OCI-M2 (cell line): Measurements from ENCODE around the gene ZNF705A.
"Not testable (repeated sequence)": the region's sequence is repeated elsewhere in the genome, so short reads cannot be mapped to it uniquely, and the experiment has no call there.

ENCODE experiments used
- DNase-seq: peaks from one replicate; lab custom pipeline; 2025; ENCODE audit not compliant: unreplicated experiment; lab: John Stamatoyannopoulos, UW

ZNF705A gene

GRCh38 chr12:8156845-8157244 lies at the start of gene ZNF705A:
Gene ZNF705A, plus strand, starts transcription at chr12:8157015. Its CDS starts 15,611 bp downstream, at chr12:8172626.
- DNase-seq: no peak

GRCh38 chr12:8108808-8109398 lies 47.9 kb upstream of the ZNF705A start:
- peak; percentile 36 for DNase-seq

GRCh38 chr12:8113117-8113516 lies 43.7 kb upstream of the ZNF705A start:
- not testable (repeated sequence) for DNase-seq

GRCh38 chr12:8120072-8120713 lies 36.6 kb upstream of the ZNF705A start:
- DNase-seq: no peak

GRCh38 chr12:8123124-8123912 lies 33.5 kb upstream of the ZNF705A start, which contains the start of gene CLEC4A:
Gene CLEC4A, plus strand, starts transcription at chr12:8123617. Its CDS starts 262 bp downstream, at chr12:8123879.
- no peak for DNase-seq

- DNase-seq: no peak
Observed at GRCh38 chr12:8127138-8127537, 29.7 kb upstream of the ZNF705A start.

GRCh38 chr12:8133636-8134397 lies 23.0 kb upstream of the ZNF705A start:
- not testable (repeated sequence) for DNase-seq

- DNase-seq: not testable (repeated sequence)
Observed at GRCh38 chr12:8134398-8134930, 22.4 kb upstream of the ZNF705A start.

- not testable (repeated sequence) for DNase-seq
Observed at GRCh38 chr12:8141647-8142046, 15.2 kb upstream of the ZNF705A start.

- DNase-seq: no peak
Observed at GRCh38 chr12:8143261-8143660, 13.6 kb upstream of the ZNF705A start.

- DNase-seq: no peak
Observed at GRCh38 chr12:8145754-8146441, 10.9 kb upstream of the ZNF705A start.

- DNase-seq: no peak
Observed at GRCh38 chr12:8146442-8146771, 10.4 kb upstream of the ZNF705A start.

GRCh38 chr12:8154526-8154925 lies 2.3 kb upstream of the ZNF705A start:
- no peak for DNase-seq

GRCh38 chr12:8156416-8156815 lies 399 bp upstream of the ZNF705A start:
- no peak for DNase-seq

GRCh38 chr12:8157484-8158198 lies 826 bp downstream of the ZNF705A start:
- DNase-seq: no peak

GRCh38 chr12:8172911-8173310 lies 16.1 kb downstream of the ZNF705A start:
- DNase-seq: not testable (repeated sequence)

GRCh38 chr12:8179989-8180585 lies 23.3 kb downstream of the ZNF705A start:
- DNase-seq: not testable (repeated sequence)

GRCh38 chr12:8181271-8181670 lies 24.5 kb downstream of the ZNF705A start:
- not testable (repeated sequence) for DNase-seq

- not testable (repeated sequence) for DNase-seq
Observed at GRCh38 chr12:8182923-8183322, 26.1 kb downstream of the ZNF705A start.
